ENCODE results near the gene SPI1.
"Not testable (repeated sequence)": the region's sequence is repeated elsewhere in the genome, so short reads cannot be mapped to it uniquely, and the experiment has no call there.

The SPI1 gene

GRCh38 chr11:47337229-47337924 is 41.0 kb downstream of the SPI1 start:
- no peak for DNase-seq

- no peak for DNase-seq
Observed at GRCh38 chr11:47336595-47336994, 41.8 kb downstream of the SPI1 start.

- DNase-seq = no peak
Observed at GRCh38 chr11:47335733-47336132, 42.6 kb downstream of the SPI1 start.

DNA sequence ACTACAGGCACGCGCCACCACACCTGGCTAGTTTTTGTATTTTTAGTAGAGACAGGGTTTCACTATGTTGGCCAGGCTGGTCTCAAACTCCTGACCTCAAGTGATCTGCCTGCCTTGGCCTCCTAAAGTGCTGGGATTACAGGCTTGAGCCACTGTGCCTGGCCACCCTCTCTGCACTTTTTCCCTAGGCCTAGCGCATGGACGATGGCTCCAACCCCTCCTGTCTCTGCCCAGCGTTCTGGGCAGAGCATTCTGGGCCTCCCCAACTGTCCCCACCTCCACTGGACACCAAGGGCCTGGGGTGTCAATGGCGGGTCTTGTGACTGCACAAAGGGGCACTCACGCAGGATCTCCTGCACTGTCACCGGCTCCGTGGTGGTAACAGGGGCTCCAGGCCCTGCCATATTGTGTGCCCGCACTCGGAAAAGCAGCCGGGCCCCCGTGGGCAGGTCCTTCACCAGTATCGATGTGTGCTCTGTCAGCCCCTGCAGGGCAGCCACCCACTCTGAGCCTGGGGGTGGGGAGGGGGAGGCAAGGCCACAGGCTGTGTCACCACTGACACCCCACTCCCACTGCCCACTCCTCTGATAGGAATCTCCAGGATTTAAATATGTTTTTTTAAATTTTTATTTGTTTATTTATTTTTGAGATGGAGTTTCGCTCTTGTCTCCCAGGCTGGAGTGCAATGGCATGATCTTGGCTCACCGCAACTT is 43.5 kb downstream of the SPI1 start:
- DNase-seq = not testable (repeated sequence)

DNA sequence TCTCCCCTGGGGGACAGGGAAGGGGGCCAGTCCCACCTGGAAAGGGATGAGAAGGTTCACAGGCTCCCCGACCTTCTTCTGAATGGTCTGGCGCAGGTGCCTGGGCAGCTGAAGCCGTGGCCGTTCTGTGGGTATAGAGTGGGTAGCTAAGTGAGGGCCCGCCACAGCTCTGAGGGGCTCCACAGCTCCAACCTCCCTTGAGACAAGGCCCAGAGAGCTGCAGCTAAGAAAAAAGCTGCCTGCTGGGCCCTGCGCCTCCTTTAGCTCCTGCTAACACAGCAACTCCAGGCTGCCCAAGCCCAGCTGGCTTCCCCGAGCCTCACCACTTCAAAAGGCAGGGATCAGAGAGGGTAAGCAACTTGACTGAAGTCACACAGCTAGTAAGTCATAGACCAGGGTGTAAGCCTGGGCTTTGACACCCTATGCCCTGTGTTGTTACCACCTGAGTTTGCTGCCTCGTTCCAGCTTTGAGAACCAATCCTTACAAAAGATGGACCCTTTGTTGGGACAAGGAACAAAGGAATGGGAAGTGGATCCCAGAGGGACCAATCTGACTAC is 44.4 kb downstream of the SPI1 start:
- no peak for DNase-seq

GRCh38 chr11:47333526-47333845 is 44.9 kb downstream of the SPI1 start:
- no peak for DNase-seq

- DNase-seq = no peak
Observed at GRCh38 chr11:47332791-47333525, 45.4 kb downstream of the SPI1 start.

DNA sequence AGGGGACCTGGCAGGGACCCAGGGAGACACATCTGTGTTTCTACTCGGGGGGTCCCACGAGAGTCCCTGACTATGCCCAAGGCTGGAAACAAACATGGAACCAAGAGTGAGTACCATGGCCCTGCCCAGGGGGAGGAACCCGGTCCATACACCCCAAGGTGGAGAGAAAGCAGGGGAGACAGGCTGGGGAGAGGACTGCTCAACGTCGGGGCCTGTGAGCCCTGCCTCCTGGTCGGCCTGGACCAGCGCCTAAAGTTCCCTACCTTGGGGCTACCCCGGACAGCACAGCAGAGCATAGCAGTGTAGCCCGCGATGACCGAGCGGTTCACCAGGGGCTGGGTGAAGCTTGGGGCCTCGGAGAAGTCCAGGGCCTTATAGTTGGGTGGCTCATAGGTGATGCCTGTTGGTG is 46.0 kb downstream of the SPI1 start:
- DNase-seq = no peak

- DNase-seq = no peak
Observed at GRCh38 chr11:47331454-47332302, 46.7 kb downstream of the SPI1 start.

DNA sequence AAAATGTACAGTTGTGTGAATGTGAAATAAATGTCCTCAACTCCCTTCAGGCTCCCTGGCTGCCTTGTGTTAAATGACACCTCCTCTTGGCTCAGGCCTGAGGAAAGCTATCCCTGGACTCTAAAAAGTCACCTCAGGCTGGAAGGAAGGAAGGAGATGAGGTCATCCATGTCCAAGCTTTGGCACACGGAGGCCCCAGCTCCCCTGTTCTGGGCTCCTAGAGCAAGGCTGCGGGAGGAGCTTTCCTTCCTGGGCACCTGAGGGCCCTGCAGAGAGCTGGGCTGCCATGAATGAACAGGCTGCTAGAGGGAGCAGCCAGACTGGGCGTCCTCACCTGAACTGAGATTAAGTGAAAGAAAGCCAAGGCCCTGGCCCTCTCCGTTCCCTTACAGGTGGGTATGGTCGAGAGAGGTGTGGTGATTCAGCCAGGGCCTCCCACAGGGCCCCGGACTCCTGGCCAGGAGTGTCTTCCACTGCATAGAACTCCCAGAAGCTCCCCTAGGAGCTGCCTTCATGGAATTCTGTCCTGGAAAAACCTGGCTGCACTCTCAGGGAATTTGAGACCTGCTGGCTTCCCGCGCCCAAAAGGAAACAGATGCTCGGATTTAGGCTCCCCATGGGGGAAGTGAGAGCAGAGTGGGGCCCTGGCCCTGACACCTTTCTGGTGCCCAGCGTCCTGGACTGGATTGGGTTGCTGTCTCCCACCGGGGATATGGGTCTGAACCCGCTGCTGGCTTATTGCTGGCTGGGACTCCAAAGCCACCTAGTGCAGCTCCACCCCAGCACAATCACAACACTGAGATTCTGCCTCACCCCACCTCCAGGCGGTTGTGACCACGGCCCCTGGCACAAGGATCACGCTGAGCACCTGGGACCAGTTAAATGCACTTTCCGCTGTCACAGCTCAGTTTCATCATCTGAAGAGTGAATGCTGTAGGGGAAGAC is 48.1 kb downstream of the SPI1 start:
- DNase-seq = no peak

GRCh38 chr11:47329431-47329986 is 48.8 kb downstream of the SPI1 start:
- no peak for DNase-seq

- peak in 1 of 2 donors; percentile 11 for DNase-seq
Observed at GRCh38 chr11:47328449-47329390, 49.6 kb downstream of the SPI1 start.

- no peak for DNase-seq
Observed at GRCh38 chr11:47327949-47328348, 50.4 kb downstream of the SPI1 start.

- DNase-seq = no peak
Observed at GRCh38 chr11:47327025-47327424, 51.3 kb downstream of the SPI1 start.

GRCh38 chr11:47326198-47326597 is 52.1 kb downstream of the SPI1 start:
- no peak for DNase-seq

GRCh38 chr11:47325271-47326041 is 52.9 kb downstream of the SPI1 start:
- DNase-seq = no peak

DNA sequence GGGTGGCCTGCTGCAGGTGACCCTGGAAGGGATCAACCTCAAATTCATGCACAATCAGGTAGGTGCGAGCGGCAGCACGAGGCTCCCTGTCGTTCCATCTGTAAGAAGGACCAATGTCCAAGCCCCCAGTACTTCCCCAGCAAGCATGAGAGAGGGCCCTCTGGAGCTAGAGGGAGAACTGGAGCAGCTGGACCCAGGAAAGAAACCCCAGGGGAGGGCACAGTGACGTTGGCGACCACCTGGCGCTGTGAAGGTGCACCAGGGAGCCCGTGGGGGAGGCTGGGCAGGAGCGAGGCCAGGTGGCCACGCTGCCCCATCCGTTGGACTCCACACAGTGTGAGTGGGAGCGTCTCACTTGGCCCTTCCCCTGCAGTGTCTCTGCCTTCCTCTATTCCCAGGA is 53.8 kb downstream of the SPI1 start:
- DNase-seq = no peak

- no peak for DNase-seq
Observed at GRCh38 chr11:47318166-47318565, 60.2 kb downstream of the SPI1 start.

Data from inflammatory macrophage (primary cell).